IMR-90 (cell line): ENCODE results near the gene FH.

Experiments
- BHLHE40 ChIP-seq: fragments of 150-350 bp; IDR thresholded peaks from 2 replicates; pipeline ENCODE4 v1.6.1; 2016; ENCODE audit warnings: mild to moderate bottlenecking, low read depth, low read length
- MAFK ChIP-seq: IDR thresholded peaks from 2 replicates; pipeline ENCODE4 v1.6.1; 2012; ENCODE audit warnings: low read depth, low read length, improper control_type of control experiment
- MAZ ChIP-seq: IDR thresholded peaks from 2 replicates; pipeline ENCODE4 v1.6.1; 2012; ENCODE audit warnings: low read depth, mild to moderate bottlenecking, low read length, improper control_type of control experiment, moderate library complexity, borderline replicate concordance
- POLR2A ChIP-seq: IDR thresholded peaks from 2 replicates; pipeline ENCODE4 v1.6.1; 2012; ENCODE audit warnings: mild to moderate bottlenecking, low read depth, low read length
- RFX5 ChIP-seq: IDR thresholded peaks from 2 replicates; pipeline ENCODE4 v1.8.0; 2012; ENCODE audit warnings: low read depth, mild to moderate bottlenecking, low read length, moderate library complexity
- TF ChIP-seq, protein P1 (sequence below): conservative IDR thresholded peaks from 2 replicates; pipeline ENCODE4 v1.5.1; 2012; ENCODE audit warnings: mild to moderate bottlenecking, low read depth, low read length, improper control_type of control experiment
- TF ChIP-seq, protein P2 (sequence below): fragments of 150-350 bp; IDR thresholded peaks from 2 replicates; pipeline ENCODE4 v1.6.1; 2016; ENCODE audit warnings: low read depth, mild to moderate bottlenecking, low read length, moderate library complexity, borderline replicate concordance

DNA sequence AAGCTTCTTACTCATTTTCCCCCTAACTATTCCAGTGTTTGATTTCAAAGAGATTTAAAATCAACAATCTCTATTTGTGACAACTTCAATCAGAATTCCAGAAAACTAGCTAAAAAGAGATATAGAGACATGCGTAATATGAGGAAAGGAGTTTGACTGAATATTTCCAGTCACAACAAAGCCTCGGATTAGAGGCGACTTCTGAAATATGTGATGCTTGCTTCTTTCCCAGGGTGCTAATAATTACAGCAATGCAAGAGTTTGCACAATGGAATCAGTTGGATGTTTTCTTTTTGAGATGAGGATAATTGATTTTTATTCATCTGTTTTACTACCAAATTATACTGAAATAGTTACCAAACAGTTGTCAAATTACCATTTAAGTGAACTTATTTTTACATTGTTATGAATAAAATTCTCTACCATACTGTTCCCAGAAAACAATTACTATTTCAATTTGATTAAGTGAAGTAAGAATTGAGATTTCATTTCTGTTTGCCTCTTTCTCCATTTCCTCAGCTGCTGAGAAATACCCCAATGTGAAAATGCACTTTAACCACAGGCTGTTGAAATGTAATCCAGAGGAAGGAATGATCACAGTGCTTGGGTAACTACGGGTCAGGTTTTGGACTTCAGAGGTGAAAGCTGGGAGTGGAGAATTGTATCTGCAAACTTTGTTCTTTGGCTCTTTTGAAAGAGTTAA lies 40.7 kb upstream of the FH start:
- TF ChIP-seq, protein P1, sequence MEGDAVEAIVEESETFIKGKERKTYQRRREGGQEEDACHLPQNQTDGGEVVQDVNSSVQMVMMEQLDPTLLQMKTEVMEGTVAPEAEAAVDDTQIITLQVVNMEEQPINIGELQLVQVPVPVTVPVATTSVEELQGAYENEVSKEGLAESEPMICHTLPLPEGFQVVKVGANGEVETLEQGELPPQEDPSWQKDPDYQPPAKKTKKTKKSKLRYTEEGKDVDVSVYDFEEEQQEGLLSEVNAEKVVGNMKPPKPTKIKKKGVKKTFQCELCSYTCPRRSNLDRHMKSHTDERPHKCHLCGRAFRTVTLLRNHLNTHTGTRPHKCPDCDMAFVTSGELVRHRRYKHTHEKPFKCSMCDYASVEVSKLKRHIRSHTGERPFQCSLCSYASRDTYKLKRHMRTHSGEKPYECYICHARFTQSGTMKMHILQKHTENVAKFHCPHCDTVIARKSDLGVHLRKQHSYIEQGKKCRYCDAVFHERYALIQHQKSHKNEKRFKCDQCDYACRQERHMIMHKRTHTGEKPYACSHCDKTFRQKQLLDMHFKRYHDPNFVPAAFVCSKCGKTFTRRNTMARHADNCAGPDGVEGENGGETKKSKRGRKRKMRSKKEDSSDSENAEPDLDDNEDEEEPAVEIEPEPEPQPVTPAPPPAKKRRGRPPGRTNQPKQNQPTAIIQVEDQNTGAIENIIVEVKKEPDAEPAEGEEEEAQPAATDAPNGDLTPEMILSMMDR = no peak
- TF ChIP-seq POLR2A = no peak
- TF ChIP-seq, protein P2, sequence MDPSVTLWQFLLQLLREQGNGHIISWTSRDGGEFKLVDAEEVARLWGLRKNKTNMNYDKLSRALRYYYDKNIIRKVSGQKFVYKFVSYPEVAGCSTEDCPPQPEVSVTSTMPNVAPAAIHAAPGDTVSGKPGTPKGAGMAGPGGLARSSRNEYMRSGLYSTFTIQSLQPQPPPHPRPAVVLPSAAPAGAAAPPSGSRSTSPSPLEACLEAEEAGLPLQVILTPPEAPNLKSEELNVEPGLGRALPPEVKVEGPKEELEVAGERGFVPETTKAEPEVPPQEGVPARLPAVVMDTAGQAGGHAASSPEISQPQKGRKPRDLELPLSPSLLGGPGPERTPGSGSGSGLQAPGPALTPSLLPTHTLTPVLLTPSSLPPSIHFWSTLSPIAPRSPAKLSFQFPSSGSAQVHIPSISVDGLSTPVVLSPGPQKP = no peak
- TF ChIP-seq BHLHE40 = no peak
- no peak for TF ChIP-seq RFX5
- TF ChIP-seq MAZ = no peak
- TF ChIP-seq MAFK = no peak
